ENCODE results near the gene KCNT1. TPM values are rescaled to one million over a fixed set of nuclear protein-coding genes. Genes with fewer than 3 reads are reported as not detected.

Gene KCNT1
- polyA plus RNA-seq, 1 donor (not counting 4 experiments of a cell fraction or from before 2014, with no cell fraction given): not detected

DNA sequence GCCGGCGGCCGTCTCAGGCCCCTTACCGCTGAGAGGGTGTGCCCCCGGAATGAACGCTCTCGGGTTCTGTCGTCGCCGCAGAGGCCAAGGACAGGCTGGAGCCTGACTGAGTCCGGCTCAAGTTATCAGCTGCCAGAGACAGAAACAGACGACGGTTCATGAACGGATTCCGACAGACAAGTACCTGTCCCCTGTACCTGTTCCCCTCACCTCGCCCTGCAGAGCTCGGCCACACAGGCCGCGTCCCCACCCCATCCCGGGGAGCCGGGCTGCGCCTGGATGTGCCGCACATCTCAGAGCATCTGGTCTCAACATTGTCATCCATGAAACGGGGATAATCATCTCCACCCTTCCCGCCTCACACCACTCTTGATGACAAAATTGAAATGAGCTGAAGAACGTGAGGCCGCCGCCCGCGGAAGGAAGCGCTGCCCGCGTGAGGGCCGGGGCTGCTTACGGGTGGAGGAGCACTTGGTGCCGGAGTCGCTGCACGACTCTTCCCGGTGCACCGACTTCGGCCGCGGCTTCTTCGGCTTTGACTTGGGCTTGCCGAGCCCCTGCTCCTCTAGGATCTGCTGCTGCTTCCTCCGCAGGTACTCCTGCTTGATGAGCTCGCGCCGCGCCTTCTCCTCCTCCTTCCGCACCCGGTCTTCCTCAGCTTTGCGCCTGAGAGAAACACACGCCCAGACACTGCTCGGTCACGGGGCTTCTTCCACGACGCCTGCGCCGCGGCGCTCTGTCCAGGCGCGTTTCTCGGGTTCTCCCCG, 116.1 kb downstream of the KCNT1 start:
- dilution Hi-C loops (cut with MboI; ENCODE audit: extremely low pct_ligation_motif_present, low sequenced_read_pairs): no loop called here
- Histone ChIP-seq H3K27me3 (ENCODE audit: control insufficient read depth, extremely low read depth, insufficient read depth, low read length) (no peaks in the 10 kb centered on the region), H3K9ac (ENCODE audit: control insufficient read depth, extremely low read depth, insufficient read depth, low read length) (no peak overlapping the region), H3K4me1 (ENCODE audit: control insufficient read depth, extremely low read depth, insufficient read depth, low read length) (no peaks in the 10 kb centered on the region), H3K4me2 (ENCODE audit: control insufficient read depth, extremely low read depth, insufficient read depth, low read depth, low read length) (no peak overlapping the region), H4K20me1 (ENCODE audit: control insufficient read depth, extremely low read depth, insufficient read depth, low read length) (no peaks in the 10 kb centered on the region), H3K9me3 (ENCODE audit: control insufficient read depth, low read depth, low read length) (no peaks in the 10 kb centered on the region), H3K27ac (ENCODE audit: control insufficient read depth, insufficient read depth, low read length) (no peak overlapping the region), H3K79me2 (ENCODE audit: control insufficient read depth, insufficient read depth, low read length) (no peaks in the 10 kb centered on the region), H3K4me3 (ENCODE audit: control insufficient read depth in 2 of 3, extremely low read depth in 1 of 3, insufficient read depth in 2 of 3, low read depth in 1 of 3, low read length in 3 of 3) (no peak overlapping the region), H3K36me3 (ENCODE audit: control insufficient read depth in 2 of 2, extremely low read depth in 1 of 2, insufficient read depth in 2 of 2, low read length in 2 of 2) (peaks cover 27 to 35% of the 10 kb centered on the region in 2 experiments), H3K9me1 (ENCODE audit: control insufficient read depth, extremely low read depth, insufficient read depth, low read length) (no peaks in the 10 kb centered on the region), H2AFZ (ENCODE audit: control insufficient read depth, low read length) (no peak overlapping the region)
- FAIRE-seq: no peak
- no peak for TF ChIP-seq EZH2 (IDR thresholded peaks at IDR 0.05; ENCODE audit: low read length)
- TF ChIP-seq, protein P1, sequence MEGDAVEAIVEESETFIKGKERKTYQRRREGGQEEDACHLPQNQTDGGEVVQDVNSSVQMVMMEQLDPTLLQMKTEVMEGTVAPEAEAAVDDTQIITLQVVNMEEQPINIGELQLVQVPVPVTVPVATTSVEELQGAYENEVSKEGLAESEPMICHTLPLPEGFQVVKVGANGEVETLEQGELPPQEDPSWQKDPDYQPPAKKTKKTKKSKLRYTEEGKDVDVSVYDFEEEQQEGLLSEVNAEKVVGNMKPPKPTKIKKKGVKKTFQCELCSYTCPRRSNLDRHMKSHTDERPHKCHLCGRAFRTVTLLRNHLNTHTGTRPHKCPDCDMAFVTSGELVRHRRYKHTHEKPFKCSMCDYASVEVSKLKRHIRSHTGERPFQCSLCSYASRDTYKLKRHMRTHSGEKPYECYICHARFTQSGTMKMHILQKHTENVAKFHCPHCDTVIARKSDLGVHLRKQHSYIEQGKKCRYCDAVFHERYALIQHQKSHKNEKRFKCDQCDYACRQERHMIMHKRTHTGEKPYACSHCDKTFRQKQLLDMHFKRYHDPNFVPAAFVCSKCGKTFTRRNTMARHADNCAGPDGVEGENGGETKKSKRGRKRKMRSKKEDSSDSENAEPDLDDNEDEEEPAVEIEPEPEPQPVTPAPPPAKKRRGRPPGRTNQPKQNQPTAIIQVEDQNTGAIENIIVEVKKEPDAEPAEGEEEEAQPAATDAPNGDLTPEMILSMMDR (optimal IDR thresholded peaks at IDR 0.05 in 1 of 3, IDR thresholded peaks at IDR 0.05 in 1 of 3, conservative IDR thresholded peaks at IDR 0.05 in 1 of 3; ENCODE audit: extremely low read depth in 1 of 3, insufficient read depth in 2 of 3, low read length in 3 of 3): no peak
- no peak for DNase-seq (ENCODE audit: low read depth, low spot score)

DNA sequence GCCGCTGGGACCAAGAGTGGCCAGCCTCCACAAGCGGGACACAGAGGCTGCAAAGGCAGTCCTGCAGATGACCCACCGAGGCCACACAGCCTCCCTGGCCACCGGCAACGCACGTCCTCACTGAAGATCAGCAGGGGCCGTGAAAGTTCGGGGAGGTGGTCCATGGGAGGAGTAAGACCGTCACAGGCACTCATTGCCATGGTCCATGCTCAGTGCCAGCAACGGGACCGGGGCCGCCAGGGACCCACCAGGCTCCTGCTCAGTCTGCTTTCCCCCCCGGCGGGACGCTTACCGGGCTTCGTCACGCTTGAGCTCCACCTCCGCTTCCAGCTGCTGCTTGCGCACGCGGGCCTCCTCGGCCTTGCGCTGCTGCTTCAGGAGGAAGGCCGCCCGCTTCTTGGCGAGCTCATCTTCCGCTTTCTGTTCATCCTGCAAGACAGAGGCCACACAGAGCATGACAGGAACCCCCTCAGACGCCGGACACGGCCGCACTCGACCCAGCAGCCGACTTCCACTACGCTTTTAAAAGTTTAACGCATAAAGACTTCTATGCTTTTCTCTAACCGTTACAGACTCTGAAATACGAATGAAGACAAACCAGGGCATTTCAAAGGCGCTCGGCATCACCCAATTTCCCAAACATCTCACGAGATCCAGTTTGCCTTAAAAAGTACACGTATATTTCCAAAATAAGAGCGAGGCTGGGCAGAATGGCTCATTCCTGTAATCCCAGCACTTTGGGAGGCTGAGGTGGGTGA, 116.9 kb downstream of the KCNT1 start:
- H3K4me1 ChIP-seq (ENCODE audit: control insufficient read depth, extremely low read depth, insufficient read depth, low read length): no peaks in the 10 kb centered on the region

More for the DNA sequence above, 116.9 kb downstream of the KCNT1 start:
- no peaks in the 10 kb centered on the region for H3K9me3 ChIP-seq (ENCODE audit: control insufficient read depth, low read depth, low read length)
- H3K4me3 ChIP-seq (ENCODE audit: control insufficient read depth in 2 of 3, extremely low read depth in 1 of 3, insufficient read depth in 2 of 3, low read depth in 1 of 3, low read length in 3 of 3): no peak overlapping the region
- FAIRE-seq (no peak), DNase-seq (ENCODE audit: low read depth, low spot score) (no peak)
- H3K27me3 ChIP-seq (ENCODE audit: control insufficient read depth, extremely low read depth, insufficient read depth, low read length): no peaks in the 10 kb centered on the region
- no peaks in the 10 kb centered on the region for H4K20me1 ChIP-seq (ENCODE audit: control insufficient read depth, extremely low read depth, insufficient read depth, low read length)
- no peak overlapping the region for H3K27ac ChIP-seq (ENCODE audit: control insufficient read depth, insufficient read depth, low read length)
- TF ChIP-seq, protein P1 (optimal IDR thresholded peaks at IDR 0.05 in 1 of 3, IDR thresholded peaks at IDR 0.05 in 1 of 3, conservative IDR thresholded peaks at IDR 0.05 in 1 of 3; ENCODE audit: extremely low read depth in 1 of 3, insufficient read depth in 2 of 3, low read length in 3 of 3): no peak
- TF ChIP-seq EZH2 (IDR thresholded peaks at IDR 0.05; ENCODE audit: low read length): no peak
- no peak overlapping the region for H3K4me2 ChIP-seq (ENCODE audit: control insufficient read depth, extremely low read depth, insufficient read depth, low read depth, low read length)
- H2AFZ ChIP-seq (ENCODE audit: control insufficient read depth, low read length): no peak overlapping the region
- no peak overlapping the region for H3K9ac ChIP-seq (ENCODE audit: control insufficient read depth, extremely low read depth, insufficient read depth, low read length)
- peaks cover 29 to 35% of the 10 kb centered on the region in 2 experiments for H3K36me3 ChIP-seq (ENCODE audit: control insufficient read depth in 2 of 2, extremely low read depth in 1 of 2, insufficient read depth in 2 of 2, low read length in 2 of 2)
- H3K9me1 ChIP-seq (ENCODE audit: control insufficient read depth, extremely low read depth, insufficient read depth, low read length): no peaks in the 10 kb centered on the region
- H3K79me2 ChIP-seq (ENCODE audit: control insufficient read depth, insufficient read depth, low read length): no peaks in the 10 kb centered on the region
- dilution Hi-C loops (cut with MboI; ENCODE audit: extremely low pct_ligation_motif_present, low sequenced_read_pairs): no loop called here

All from keratinocyte (primary cell).